Endothelial cell of umbilical vein (primary cell): Measurements from ENCODE around the gene TBC1D9.

ENCODE experiments used
- CTCF ChIP-seq, 2 donors: IDR thresholded peaks; 1 replicate in 1 of 2; 2 replicates in 1 of 2; pipeline ENCODE4 v1.5.1; 2011; ENCODE audit warnings: low read length in 2 of 2, mild to moderate bottlenecking in 2 of 2, moderate library complexity in 2 of 2, control low read depth in 1 of 2, inconsistent platforms in 1 of 2, low read depth in 1 of 2; ENCODE audit not compliant: insufficient read depth in 1 of 2; ENCODE audit errors: extremely low read depth in 1 of 2
- JUN ChIP-seq: IDR thresholded peaks from 2 replicates; pipeline ENCODE4 v1.6.1; 2011; ENCODE audit warnings: borderline replicate concordance, low read depth; ENCODE audit not compliant: insufficient read length, insufficient read depth

DNA sequence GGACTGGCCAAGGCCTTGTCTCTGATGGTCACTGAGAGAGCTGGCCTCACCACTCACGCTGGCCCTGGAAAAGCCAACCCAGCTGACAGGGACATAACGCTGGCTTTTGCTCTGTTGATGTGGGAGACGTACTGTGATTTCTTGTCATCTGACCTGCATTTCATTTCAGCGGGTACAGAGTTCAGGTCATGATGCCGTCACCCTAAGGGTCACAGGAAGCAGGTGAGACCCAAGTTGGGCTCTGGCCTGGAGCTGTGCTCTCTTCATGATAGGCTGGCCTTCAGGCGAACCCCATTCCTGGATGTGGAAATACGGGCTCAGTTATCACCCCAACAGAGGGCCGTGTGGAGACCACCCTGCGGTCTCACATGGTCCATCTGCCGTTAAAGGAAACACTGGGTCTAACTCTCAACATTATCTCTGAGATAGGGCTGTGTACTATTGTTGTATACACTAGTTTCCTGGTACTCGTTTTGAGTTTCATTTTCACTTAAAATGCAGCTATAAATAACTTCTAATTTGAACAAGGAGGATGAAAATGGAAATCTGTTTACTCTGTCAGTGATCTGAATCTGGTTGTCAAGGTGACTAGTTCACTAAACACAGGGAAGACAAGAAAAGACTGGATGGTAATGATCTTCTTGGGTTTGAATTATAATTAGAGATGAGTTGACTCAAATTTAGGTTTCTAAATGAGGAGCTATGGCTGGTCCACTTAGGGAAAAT, 89.1 kb downstream of the TBC1D9 start:
- TF ChIP-seq CTCF (IDR thresholded peaks at IDR 0.05; ENCODE audit: extremely low read depth in 1 of 2, insufficient read depth in 1 of 2, low read depth in 1 of 2, low read length in 2 of 2) (no peak), JUN (no peak)
